HepG2 (cell line): ENCODE results near the gene CCL22. TPM values are rescaled to one million over a fixed set of nuclear protein-coding genes. Genes with fewer than 3 reads are reported as not detected.

Experiments used
- BCLAF1 ChIP-seq: fragments of 450-650 bp; IDR thresholded peaks from 2 replicates; pipeline ENCODE4 v1.6.1; 2017; ENCODE audit warnings: mild to moderate bottlenecking
- CREM ChIP-seq, 2 experiments: sonication (generic) in 1 of 2; formaldehyde crosslinking in 1 of 2; IDR thresholded peaks; 2 replicates each; pipeline versions ENCODE4 v1.4.0 to v1.6.1; 2016 to 2020; ENCODE audit warnings: antibody characterized with exemption in 1 of 2, mild to moderate bottlenecking in 1 of 2, missing genetic modification reagents in 1 of 2
- DZIP1 ChIP-seq: sonication (generic); formaldehyde crosslinking; IDR thresholded peaks from 2 replicates; pipeline ENCODE4 v1.5.0; 2020; ENCODE audit warnings: mild to moderate bottlenecking, missing genetic modification reagents
- ETV6 ChIP-seq: sonication (generic); formaldehyde crosslinking; conservative IDR thresholded peaks from 2 replicates; pipeline ENCODE4 v1.4.0; 2020; ENCODE audit warnings: missing genetic modification reagents
- FUBP1 ChIP-seq: sonication (generic); formaldehyde crosslinking; IDR thresholded peaks from 2 replicates; pipeline ENCODE4 v1.5.1; 2020; ENCODE audit warnings: missing genetic modification reagents, mild to moderate bottlenecking, borderline replicate concordance
- HMG20B ChIP-seq: conservative IDR thresholded peaks from 2 replicates; pipeline ENCODE4 v1.6.1; 2016; ENCODE audit warnings: missing genetic modification reagents, missing compliant biosample characterization
- KAT7 ChIP-seq: IDR thresholded peaks from 2 replicates; pipeline ENCODE4 v1.6.1; 2018; ENCODE audit warnings: borderline replicate concordance, missing compliant biosample characterization
- MAZ ChIP-seq, 2 experiments: sonication (generic) in 1 of 2; formaldehyde crosslinking in 1 of 2; IDR thresholded peaks; 2 replicates each; pipeline versions ENCODE4 v1.5.0 to v1.6.1; 2012 to 2020; ENCODE audit warnings: low read depth in 2 of 2, mild to moderate bottlenecking in 2 of 2, borderline replicate concordance in 1 of 2, improper control_type of control experiment in 1 of 2, low read length in 1 of 2, missing genetic modification reagents in 1 of 2, moderate library complexity in 1 of 2
- NFIC ChIP-seq: IDR thresholded peaks from 2 replicates; pipeline ENCODE4 v1.6.1; 2012; ENCODE audit warnings: mild to moderate bottlenecking, low read length, inconsistent platforms
- RCOR2 ChIP-seq: IDR thresholded peaks from 2 replicates; pipeline ENCODE4 v1.6.1; 2016; ENCODE audit warnings: missing biosample characterization, missing genetic modification reagents
- SAP130 ChIP-seq: IDR thresholded peaks from 2 replicates; pipeline ENCODE4 v1.6.1; 2016; ENCODE audit warnings: low read depth
- SMAD1 ChIP-seq: sonication (generic); formaldehyde crosslinking; IDR thresholded peaks from 2 replicates; pipeline ENCODE4 v1.4.0; 2020; ENCODE audit warnings: missing genetic modification reagents, low read depth, mild to moderate bottlenecking, borderline replicate concordance
- ZNF24 ChIP-seq: fragments of 450-650 bp; IDR thresholded peaks from 2 replicates; pipeline ENCODE4 v1.6.1; 2017; ENCODE audit warnings: antibody characterized with exemption, mild to moderate bottlenecking
- ZNF335 ChIP-seq: sonication (generic); formaldehyde crosslinking; IDR thresholded peaks from 2 replicates; pipeline ENCODE4 v1.4.0; 2020; ENCODE audit warnings: missing genetic modification reagents
- ZNF460 ChIP-seq: sonication (generic); formaldehyde crosslinking; IDR thresholded peaks from 2 replicates; pipeline ENCODE4 v1.5.1; 2020; ENCODE audit warnings: missing genetic modification reagents, mild to moderate bottlenecking, borderline replicate concordance
- ZNF572 ChIP-seq: sonication (generic); formaldehyde crosslinking; IDR thresholded peaks from 2 replicates; pipeline ENCODE4 v1.5.1; 2020; ENCODE audit warnings: mild to moderate bottlenecking, missing genetic modification reagents
- polyA plus RNA-seq, 8 experiments: library from polyadenylated mRNA; depleted of rRNA in 3 of 8; stranded (reverse) in 7 of 8; unstranded in 1 of 8; fragments of >200 nt; fragmentation: Illumina TruSeq in 4 of 8; extraction: Trizol in 4 of 8; gene quantifications; 2 replicates each; pipeline versions ENCODE4 v1.2.1 to v1.2.3, GENCODE V29; 2011 to 2016; ENCODE audit warnings: low read depth in 4 of 8, missing spikeins in 1 of 8, mixed read lengths in 1 of 8; ENCODE audit not compliant: insufficient read depth in 1 of 8
- total RNA-seq, 5 experiments: library from RNA; depleted of rRNA; stranded (reverse); fragments of >200 nt; fragmentation: Illumina TruSeq; extraction: Trizol; gene quantifications; 2 replicates each; pipeline ENCODE4 v1.2.3, GENCODE V29; 2016; ENCODE audit warnings: low read depth in 1 of 5
- TF ChIP-seq, protein P1 (sequence below): sonication (generic); IDR thresholded peaks from 2 replicates; pipeline ENCODE4 v1.6.1; 2016; ENCODE audit warnings: low read depth, borderline replicate concordance
- TF ChIP-seq, protein P2 (sequence below): sonication (generic); formaldehyde crosslinking; IDR thresholded peaks from 2 replicates; pipeline ENCODE4 v1.4.0; 2020; ENCODE audit warnings: mild to moderate bottlenecking, missing genetic modification reagents

Gene CCL22
- total and polyA plus RNA-seq, 2 of the 13 experiments (the other 11 are each of a cell fraction or from before 2014, with no cell fraction given), result not detected

DNA sequence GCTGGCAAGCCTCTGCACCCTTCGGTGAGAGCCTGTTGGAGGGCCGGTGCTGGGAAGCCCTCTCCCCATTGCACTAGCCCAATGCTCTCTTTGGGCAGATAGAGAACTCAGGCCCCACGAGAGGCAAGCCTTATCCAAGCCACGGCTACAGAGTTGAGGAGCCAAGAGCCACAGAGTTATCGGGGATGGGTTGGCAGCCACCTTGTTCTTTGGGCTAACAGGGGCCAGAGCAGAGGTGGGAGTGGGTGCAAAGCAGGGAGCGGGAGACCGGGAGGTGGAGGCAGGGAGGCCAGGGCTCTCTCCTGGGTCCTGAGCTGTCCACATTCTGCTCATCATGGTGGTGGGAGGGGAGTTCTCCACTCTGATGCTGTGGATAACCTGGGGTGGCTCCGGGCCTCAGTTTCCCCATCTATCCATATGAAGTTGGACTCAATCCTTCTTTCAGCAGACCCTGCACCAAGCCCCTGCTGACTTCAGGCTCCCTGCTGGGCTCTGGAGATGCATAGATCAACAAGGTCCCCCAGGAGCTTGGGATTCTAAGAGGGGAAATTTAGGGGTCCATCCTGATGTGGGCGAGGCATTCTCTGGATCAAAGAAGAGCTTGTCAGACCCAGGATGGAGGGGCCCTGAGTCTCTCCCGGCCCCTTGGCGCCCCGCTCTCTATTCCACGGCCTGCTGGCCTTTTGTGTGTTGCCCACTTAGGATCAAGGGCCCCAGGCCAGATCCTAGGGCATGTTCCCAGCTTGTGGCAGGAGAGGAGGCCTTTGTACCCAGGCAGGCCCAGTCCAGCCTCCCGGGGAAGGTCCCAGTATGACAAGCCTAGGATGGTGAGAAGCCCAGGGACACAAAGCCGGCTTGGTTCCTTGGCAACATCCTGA lies 13.2 kb downstream of the CCL22 start (continued):
- no peak; the same call in 1 of the 2 replicates for TF ChIP-seq RCOR2
- TF ChIP-seq FUBP1, result no peak; the same call in 1 of the 2 replicates
- no peak for TF ChIP-seq ZNF24
- TF ChIP-seq, protein P1, sequence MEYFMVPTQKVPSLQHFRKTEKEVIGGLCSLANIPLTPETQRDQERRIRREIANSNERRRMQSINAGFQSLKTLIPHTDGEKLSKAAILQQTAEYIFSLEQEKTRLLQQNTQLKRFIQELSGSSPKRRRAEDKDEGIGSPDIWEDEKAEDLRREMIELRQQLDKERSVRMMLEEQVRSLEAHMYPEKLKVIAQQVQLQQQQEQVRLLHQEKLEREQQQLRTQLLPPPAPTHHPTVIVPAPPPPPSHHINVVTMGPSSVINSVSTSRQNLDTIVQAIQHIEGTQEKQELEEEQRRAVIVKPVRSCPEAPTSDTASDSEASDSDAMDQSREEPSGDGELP, result no peak
- TF ChIP-seq CREM (IDR thresholded peaks at IDR 0.05), result no peak
- TF ChIP-seq CREM (CRISPR knock-in tag; IDR thresholded peaks at IDR 0.05), result no peak
- TF ChIP-seq NFIC, result no peak
- 0 out of 2 replicates have a peak, but pooled peaks have one; percentile 79 for TF ChIP-seq ZNF572
- TF ChIP-seq ETV6 (CRISPR knock-in tag), result no peak
- no peak; the same call in 1 of the 2 replicates for TF ChIP-seq KAT7 (CRISPR knock-in tag)
- TF ChIP-seq SMAD1, result no peak
- no peak for TF ChIP-seq BCLAF1
- TF ChIP-seq DZIP1, result no peak
- no peak for TF ChIP-seq HMG20B (CRISPR knock-in tag)
- TF ChIP-seq SAP130 (CRISPR knock-in tag), result no peak
- TF ChIP-seq, protein P2, sequence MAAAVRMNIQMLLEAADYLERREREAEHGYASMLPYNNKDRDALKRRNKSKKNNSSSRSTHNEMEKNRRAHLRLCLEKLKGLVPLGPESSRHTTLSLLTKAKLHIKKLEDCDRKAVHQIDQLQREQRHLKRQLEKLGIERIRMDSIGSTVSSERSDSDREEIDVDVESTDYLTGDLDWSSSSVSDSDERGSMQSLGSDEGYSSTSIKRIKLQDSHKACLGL (CRISPR knock-in tag), result no peak
- TF ChIP-seq ZNF335 (CRISPR knock-in tag), result no peak
- no peak for TF ChIP-seq MAZ (IDR thresholded peaks at IDR 0.05; ENCODE audit: borderline replicate concordance, low read depth, low read length)
- TF ChIP-seq MAZ (CRISPR knock-in tag; IDR thresholded peaks at IDR 0.05; ENCODE audit: low read depth), result no peak
- no peak for TF ChIP-seq ZNF460 (CRISPR knock-in tag)
